Measurements from ENCODE around the gene ATP2A3.

ATP2A3 gene

DNA sequence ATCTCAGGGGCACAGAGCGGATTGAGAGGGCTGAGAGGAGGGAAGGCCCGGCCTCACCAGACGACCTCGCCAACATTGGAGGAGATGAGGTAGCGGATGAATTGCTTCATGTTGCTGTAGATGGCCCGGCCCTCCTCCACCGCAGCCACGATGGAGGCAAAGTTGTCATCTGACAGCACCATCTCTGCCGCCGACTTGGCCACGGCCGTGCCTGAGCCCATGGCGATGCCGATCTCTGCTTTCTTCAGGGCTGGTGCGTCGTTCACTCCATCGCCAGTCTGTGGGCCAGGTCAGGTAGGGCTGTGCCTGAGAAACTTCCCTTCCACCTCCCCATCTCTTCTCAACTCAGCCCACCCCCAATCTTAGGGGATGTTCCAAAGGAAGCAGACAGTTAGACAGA lies 26.9 kb downstream of the ATP2A3 start:
- H3K4me3 ChIP-seq (ENCODE audit: low read depth, low read length): no peak overlapping the region
- TF ChIP-seq CTCF (conservative IDR thresholded peaks at IDR 0.05; ENCODE audit: low read depth, low read length): no peak
- DNase-seq (ENCODE audit: low read depth): no peak

- no peak overlapping the region for H3K4me3 ChIP-seq (ENCODE audit: low read depth, low read length)
- peak; percentile 63 for DNase-seq (ENCODE audit: low read depth)
- no peak for TF ChIP-seq CTCF (conservative IDR thresholded peaks at IDR 0.05; ENCODE audit: low read depth, low read length)
Measured at GRCh38 chr17:3935825-3936355, 28.3 kb downstream of the ATP2A3 start.

GRCh38 chr17:3935140-3935542 lies 29.1 kb downstream of the ATP2A3 start:
- peak; percentile 86 for DNase-seq (ENCODE audit: low read depth)
- TF ChIP-seq CTCF (conservative IDR thresholded peaks at IDR 0.05; ENCODE audit: low read depth, low read length): peak; percentile 88
- no peak overlapping the region for H3K4me3 ChIP-seq (ENCODE audit: low read depth, low read length)

GRCh38 chr17:3929764-3930163 lies 34.5 kb downstream of the ATP2A3 start:
- no peak for DNase-seq (ENCODE audit: low read depth)
- TF ChIP-seq CTCF (conservative IDR thresholded peaks at IDR 0.05; ENCODE audit: low read depth, low read length): no peak
- H3K4me3 ChIP-seq (ENCODE audit: low read depth, low read length): no peak overlapping the region

DNA sequence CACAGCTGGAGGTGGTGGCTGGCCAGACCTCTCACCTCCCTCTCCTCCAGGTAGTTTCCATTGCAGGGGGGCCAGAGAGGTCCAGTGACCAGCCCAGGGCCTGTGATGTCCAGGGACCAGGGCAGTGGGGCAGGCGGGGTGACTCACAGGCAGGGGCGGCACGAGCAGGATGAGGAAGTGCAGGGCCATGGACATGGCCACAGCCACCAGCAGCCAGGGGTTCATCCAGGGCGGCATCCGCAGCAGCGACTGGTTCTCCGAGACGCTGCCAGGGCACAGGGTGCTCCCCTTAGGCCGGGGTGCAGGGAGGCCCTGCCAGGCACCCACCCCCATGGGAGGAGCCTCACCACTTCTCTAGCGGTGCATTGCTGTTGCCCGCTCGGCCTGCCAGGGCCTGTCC lies 35.1 kb downstream of the ATP2A3 start:
- no peak for DNase-seq (ENCODE audit: low read depth)
- TF ChIP-seq CTCF (conservative IDR thresholded peaks at IDR 0.05; ENCODE audit: low read depth, low read length): no peak
- no peak overlapping the region for H3K4me3 ChIP-seq (ENCODE audit: low read depth, low read length)

DNA sequence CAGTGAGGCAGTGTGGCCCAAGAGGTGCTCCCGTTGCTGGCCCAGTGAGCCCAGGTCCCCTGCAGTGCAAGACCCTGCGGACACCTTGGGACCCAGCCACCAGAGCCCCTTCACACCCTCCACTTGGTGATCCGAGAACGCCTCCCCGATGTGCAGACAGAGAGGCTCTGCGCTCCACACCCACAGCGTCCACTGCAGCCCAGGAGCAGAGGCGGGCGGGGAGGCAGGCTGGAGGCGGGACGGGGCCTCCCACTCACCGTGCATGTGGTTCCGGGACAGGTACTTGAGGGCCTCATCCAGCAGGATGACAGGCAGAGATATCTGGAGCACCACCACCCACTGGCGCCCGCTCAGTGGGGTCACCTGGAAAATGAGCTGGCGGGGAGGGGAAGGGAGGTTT lies 35.8 kb downstream of the ATP2A3 start:
- H3K4me3 ChIP-seq (ENCODE audit: low read depth, low read length): no peak overlapping the region
- no peak for DNase-seq (ENCODE audit: low read depth)
- TF ChIP-seq CTCF (conservative IDR thresholded peaks at IDR 0.05; ENCODE audit: low read depth, low read length): no peak

GRCh38 chr17:3927628-3928340 lies 36.5 kb downstream of the ATP2A3 start:
- TF ChIP-seq CTCF (conservative IDR thresholded peaks at IDR 0.05; ENCODE audit: low read depth, low read length): no peak
- H3K4me3 ChIP-seq (ENCODE audit: low read depth, low read length): no peak overlapping the region
- no peak for DNase-seq (ENCODE audit: low read depth)
